ENCODE results near the gene CTSF. TPM values are rescaled to one million over a fixed set of nuclear protein-coding genes. Genes with fewer than 3 reads are reported as not detected.
"Not testable (repeated sequence)": the region's sequence is repeated elsewhere in the genome, so short reads cannot be mapped to it uniquely, and the experiment has no call there.

CTSF gene
- total RNA-seq, 1 donor from 2014 or later, result 31.2 TPM

DNA sequence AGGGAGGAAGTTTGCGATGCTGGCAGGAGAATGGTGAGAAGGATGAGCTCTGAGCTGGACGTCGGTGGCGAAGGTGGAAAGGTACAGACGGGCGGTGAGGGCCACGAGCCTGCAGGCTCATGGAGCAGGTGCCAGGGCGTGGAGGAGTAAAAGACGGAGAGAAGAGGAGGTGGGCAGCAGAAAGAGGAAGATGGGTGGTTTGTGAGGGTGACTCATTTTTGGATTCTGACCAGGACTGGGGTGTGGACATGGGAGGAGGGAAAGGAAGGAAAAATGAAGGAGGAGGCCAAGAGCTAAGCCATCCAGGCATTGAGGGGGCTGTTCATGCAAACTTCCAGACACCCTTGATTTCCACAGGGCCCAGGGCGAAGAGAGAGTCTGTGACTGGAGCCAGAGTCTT, 26.0 kb downstream of the CTSF start:
- H3K9me3 ChIP-seq, result no peaks in the 10 kb centered on the region

DNA sequence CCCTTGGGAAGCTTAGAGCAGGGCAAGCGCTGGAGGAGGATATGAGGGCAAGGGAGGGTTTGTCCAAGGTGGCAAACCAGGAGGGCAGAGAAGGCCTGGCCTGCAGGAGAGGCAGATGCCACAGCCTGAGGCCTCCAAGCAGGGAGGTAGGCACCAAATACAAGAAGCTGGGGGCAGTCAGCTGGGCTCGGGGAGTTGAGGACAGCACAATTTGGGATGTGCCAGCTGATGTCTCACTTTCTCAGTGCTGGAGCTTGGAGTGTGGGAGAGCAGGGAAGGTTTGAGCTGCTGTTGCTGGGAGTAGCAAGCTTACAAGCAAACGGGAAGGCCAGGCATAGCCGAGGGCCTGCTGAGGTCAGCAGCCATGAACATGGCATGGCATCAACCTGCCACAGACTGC, 26.5 kb downstream of the CTSF start:
- Histone ChIP-seq H3K9me3 (no peaks in the 10 kb centered on the region), H3K36me3 (peaks cover 55% of the 10 kb centered on the region), H3K4me3 (no peak overlapping the region), H3K4me1 (peaks cover 37% of the 10 kb centered on the region), H3K27me3 (ENCODE audit: low read depth) (no peaks in the 10 kb centered on the region), H3K27ac (no peak overlapping the region)
- ATAC-seq, result no peak
- DNase-seq, result no peak
- TF ChIP-seq, protein P1, sequence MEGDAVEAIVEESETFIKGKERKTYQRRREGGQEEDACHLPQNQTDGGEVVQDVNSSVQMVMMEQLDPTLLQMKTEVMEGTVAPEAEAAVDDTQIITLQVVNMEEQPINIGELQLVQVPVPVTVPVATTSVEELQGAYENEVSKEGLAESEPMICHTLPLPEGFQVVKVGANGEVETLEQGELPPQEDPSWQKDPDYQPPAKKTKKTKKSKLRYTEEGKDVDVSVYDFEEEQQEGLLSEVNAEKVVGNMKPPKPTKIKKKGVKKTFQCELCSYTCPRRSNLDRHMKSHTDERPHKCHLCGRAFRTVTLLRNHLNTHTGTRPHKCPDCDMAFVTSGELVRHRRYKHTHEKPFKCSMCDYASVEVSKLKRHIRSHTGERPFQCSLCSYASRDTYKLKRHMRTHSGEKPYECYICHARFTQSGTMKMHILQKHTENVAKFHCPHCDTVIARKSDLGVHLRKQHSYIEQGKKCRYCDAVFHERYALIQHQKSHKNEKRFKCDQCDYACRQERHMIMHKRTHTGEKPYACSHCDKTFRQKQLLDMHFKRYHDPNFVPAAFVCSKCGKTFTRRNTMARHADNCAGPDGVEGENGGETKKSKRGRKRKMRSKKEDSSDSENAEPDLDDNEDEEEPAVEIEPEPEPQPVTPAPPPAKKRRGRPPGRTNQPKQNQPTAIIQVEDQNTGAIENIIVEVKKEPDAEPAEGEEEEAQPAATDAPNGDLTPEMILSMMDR (IDR thresholded peaks at IDR 0.05), result no peak
- intact Hi-C loops (cut with DNase I), result no loop called here

More for the DNA sequence above, 26.0 kb downstream of the CTSF start:
- Histone ChIP-seq H3K4me3 (no peak overlapping the region), H3K36me3 (peaks cover 51% of the 10 kb centered on the region), H3K27me3 (ENCODE audit: low read depth) (no peaks in the 10 kb centered on the region), H3K4me1 (peaks cover 39% of the 10 kb centered on the region), H3K27ac (no peak overlapping the region)
- intact Hi-C loops (cut with DNase I), result no loop called here
- DNase-seq, result no peak
- ATAC-seq, result no peak
- TF ChIP-seq, protein P1 (IDR thresholded peaks at IDR 0.05), result no peak

- Histone ChIP-seq H3K4me1 (peaks cover 30% of the 10 kb centered on the region), H3K36me3 (peaks cover 65% of the 10 kb centered on the region)
- H3K9me3 ChIP-seq; ATAC-seq; DNase-seq; intact Hi-C loops (cut with DNase I); H3K27me3 ChIP-seq (ENCODE audit: low read depth); H3K4me3 ChIP-seq; H3K27ac ChIP-seq: not testable (repeated sequence)
Observed at GRCh38 chr11:66540598-66540997, 27.8 kb downstream of the CTSF start.

GRCh38 chr11:66539870-66540213, 28.6 kb downstream of the CTSF start:
- H3K4me3 ChIP-seq, result no peak overlapping the region
- intact Hi-C loops (cut with DNase I), result no loop called here
- peaks cover 24% of the 10 kb centered on the region for H3K4me1 ChIP-seq
- H3K27me3 ChIP-seq (ENCODE audit: low read depth), result no peaks in the 10 kb centered on the region
- H3K36me3 ChIP-seq, result peaks cover 68% of the 10 kb centered on the region
- ATAC-seq, result no peak
- H3K27ac ChIP-seq, result no peak overlapping the region
- TF ChIP-seq, protein P1 (IDR thresholded peaks at IDR 0.05), result no peak
- no peaks in the 10 kb centered on the region for H3K9me3 ChIP-seq
- DNase-seq, result no peak

- DNase-seq (no peak), ATAC-seq (no peak)
- Histone ChIP-seq H3K27me3 (ENCODE audit: low read depth) (no peaks in the 10 kb centered on the region), H3K4me1 (peaks cover 19% of the 10 kb centered on the region), H3K27ac (no peak overlapping the region), H3K4me3 (no peak overlapping the region), H3K36me3 (peaks cover 72% of the 10 kb centered on the region), H3K9me3 (no peaks in the 10 kb centered on the region)
- TF ChIP-seq, protein P1 (IDR thresholded peaks at IDR 0.05), result no peak
- intact Hi-C loops (cut with DNase I), result no loop called here
Observed at GRCh38 chr11:66539170-66539869, 29.1 kb downstream of the CTSF start.

- H3K4me1 ChIP-seq, result no peaks in the 10 kb centered on the region
- TF ChIP-seq, protein P1 (IDR thresholded peaks at IDR 0.05), result no peak
- H3K27ac ChIP-seq, result no peak overlapping the region
- DNase-seq, result no peak
- H3K4me3 ChIP-seq, result no peak overlapping the region
- intact Hi-C loops (cut with DNase I), result no loop called here
- no peaks in the 10 kb centered on the region for H3K9me3 ChIP-seq
- peaks cover 58% of the 10 kb centered on the region for H3K36me3 ChIP-seq
- ATAC-seq, result no peak
- no peaks in the 10 kb centered on the region for H3K27me3 ChIP-seq (ENCODE audit: low read depth)
Observed at GRCh38 chr11:66532784-66533183, 35.6 kb downstream of the CTSF start.
